SU-DHL-6 (cell line): ENCODE measurements around the gene CWH43.

ENCODE experiments used
- H2AFZ ChIP-seq: fragments of 200-600 bp; sonication (generic); 2 replicates; pipeline ENCODE4 v1.6.1; 2014; ENCODE audit warnings: low read depth, mild to moderate bottlenecking, moderate library complexity, mixed read lengths, antibody characterized with exemption, low read length; ENCODE audit not compliant: severe bottlenecking
- H3F3A ChIP-seq: fragments of 200-600 bp; shearing (Covaris generic); 2 replicates; pipeline ENCODE4 v1.6.0; 2016; ENCODE audit warnings: antibody characterized with exemption, mild to moderate bottlenecking; ENCODE audit not compliant: insufficient read depth
- H3K27ac ChIP-seq: fragments of 200-600 bp; sonication (generic); 2 replicates; pipeline ENCODE4 v1.5.1; 2016; ENCODE audit warnings: low read depth, mild to moderate bottlenecking, low read length, moderate library complexity, mixed read lengths
- H3K27me3 ChIP-seq: fragments of 200-600 bp; sonication (generic), shearing (Covaris generic); 2 replicates; pipeline ENCODE4 v1.6.0; 2014; ENCODE audit warnings: mild to moderate bottlenecking, low read length
- H3K36me3 ChIP-seq: fragments of 200-600 bp; sonication (generic); 2 replicates; pipeline ENCODE4 v1.6.1; 2014; ENCODE audit warnings: mild to moderate bottlenecking, low read length, mixed read lengths
- H3K4me2 ChIP-seq: fragments of 300-600, 200-600 bp; shearing (Covaris generic), sonication (generic); 2 replicates; pipeline ENCODE4 v1.6.0; 2014; ENCODE audit warnings: low read length, low read depth, mild to moderate bottlenecking; ENCODE audit not compliant: poor library complexity, severe bottlenecking
- H3K4me3 ChIP-seq: fragments of 200-600 bp; sonication (generic); 2 replicates; pipeline ENCODE4 v1.5.1; 2014; ENCODE audit warnings: antibody characterized with exemption, low read length, mild to moderate bottlenecking, mixed read lengths; ENCODE audit not compliant: insufficient read depth, poor library complexity, severe bottlenecking
- H3K79me2 ChIP-seq: fragments of 200-600 bp; sonication (generic); 2 replicates; pipeline ENCODE4 v1.6.1; 2014; ENCODE audit warnings: mild to moderate bottlenecking, low read length, moderate library complexity; ENCODE audit not compliant: insufficient read depth
- H3K9ac ChIP-seq: fragments of 200-600 bp; sonication (generic); 2 replicates; pipeline ENCODE4 v1.7.0; 2014; ENCODE audit warnings: mild to moderate bottlenecking, low read length
- H3K9me2 ChIP-seq: fragments of 200-600 bp; sonication (generic); replicated peaks from 2 replicates; pipeline ENCODE4 v1.6.1; 2014; ENCODE audit warnings: low read length; ENCODE audit not compliant: insufficient read depth
- H3K9me3 ChIP-seq: fragments of 200-600 bp; sonication (generic); 2 replicates; pipeline ENCODE4 v1.6.1; 2014; ENCODE audit warnings: low read length, mixed read lengths; ENCODE audit not compliant: insufficient read depth
- H4K20me1 ChIP-seq: fragments of 200-600 bp; sonication (generic); 2 replicates; pipeline ENCODE4 v1.6.1; 2014; ENCODE audit warnings: low read depth, mild to moderate bottlenecking, antibody characterized with exemption, low read length, moderate library complexity, mixed read lengths
- CTCF ChIP-seq: fragments of 200-600 bp; sonication (generic); IDR thresholded peaks from one replicate; pipeline ENCODE4 v1.5.1; 2017; ENCODE audit warnings: antibody characterized with exemption, mild to moderate bottlenecking, low read length, moderate library complexity; ENCODE audit not compliant: insufficient read depth, poor library complexity, severe bottlenecking
- EZH2phosphoT487 ChIP-seq: fragments of 200-600 bp; sonication (generic), shearing (Covaris generic); conservative IDR thresholded peaks from 2 replicates; pipeline ENCODE4 v1.6.1; 2018; ENCODE audit warnings: mild to moderate bottlenecking, antibody characterized with exemption, low read length, moderate library complexity, mixed read lengths

The CWH43 gene

GRCh38 chr4:48986654-48987164 is 634 bp downstream of the CWH43 start:
- H3K36me3 ChIP-seq, result no peaks in the 10 kb centered on the region
- H3K9me2 ChIP-seq, result no peaks in the 10 kb centered on the region
- no peaks in the 10 kb centered on the region for H3K27me3 ChIP-seq
- no peak overlapping the region for H3K27ac ChIP-seq
- H3K4me2 ChIP-seq, result no peak overlapping the region
- no peaks in the 10 kb centered on the region for H3K9me3 ChIP-seq
- H4K20me1 ChIP-seq, result no peaks in the 10 kb centered on the region
- no peak overlapping the region for H3K4me3 ChIP-seq
- TF ChIP-seq CTCF (no peak), EZH2phosphoT487 (no peak)
- no peaks in the 10 kb centered on the region for H3F3A ChIP-seq
- no peaks in the 10 kb centered on the region for H3K79me2 ChIP-seq
- no peak overlapping the region for H3K9ac ChIP-seq
- no peak overlapping the region for H2AFZ ChIP-seq

- Histone ChIP-seq H3K4me2 (no peak overlapping the region), H2AFZ (no peak overlapping the region), H3K4me3 (no peak overlapping the region), H3K9me3 (no peaks in the 10 kb centered on the region), H3K27ac (no peak overlapping the region), H4K20me1 (no peaks in the 10 kb centered on the region), H3F3A (no peaks in the 10 kb centered on the region), H3K79me2 (no peaks in the 10 kb centered on the region), H3K36me3 (no peaks in the 10 kb centered on the region), H3K27me3 (no peaks in the 10 kb centered on the region), H3K9me2 (no peaks in the 10 kb centered on the region), H3K9ac (no peak overlapping the region)
- no peak for TF ChIP-seq EZH2phosphoT487
- no peak for TF ChIP-seq CTCF
Observed at GRCh38 chr4:48989461-48990203, 3.6 kb downstream of the CWH43 start.

GRCh38 chr4:48991357-48991756 is 5.3 kb downstream of the CWH43 start:
- TF ChIP-seq EZH2phosphoT487 (no peak), CTCF (no peak)
- H3K4me2 ChIP-seq, result no peak overlapping the region
- no peaks in the 10 kb centered on the region for H3K79me2 ChIP-seq
- no peaks in the 10 kb centered on the region for H3K36me3 ChIP-seq
- no peak overlapping the region for H3K4me3 ChIP-seq
- H4K20me1 ChIP-seq, result no peaks in the 10 kb centered on the region
- no peaks in the 10 kb centered on the region for H3K9me2 ChIP-seq
- no peak overlapping the region for H3K27ac ChIP-seq
- H3F3A ChIP-seq, result no peaks in the 10 kb centered on the region
- no peaks in the 10 kb centered on the region for H3K27me3 ChIP-seq
- H2AFZ ChIP-seq, result no peak overlapping the region
- no peak overlapping the region for H3K9ac ChIP-seq
- no peaks in the 10 kb centered on the region for H3K9me3 ChIP-seq
